ENCODE results near the gene UPK3B.
"Not testable (repeated sequence)": the region's sequence is repeated elsewhere in the genome, so short reads cannot be mapped to it uniquely, and the experiment has no call there.

UPK3B gene

GRCh38 chr7:76492139-76492538 lies 18.2 kb upstream of the UPK3B start:
- not testable (repeated sequence) for DNase-seq (ENCODE audit: low spot score)

DNA sequence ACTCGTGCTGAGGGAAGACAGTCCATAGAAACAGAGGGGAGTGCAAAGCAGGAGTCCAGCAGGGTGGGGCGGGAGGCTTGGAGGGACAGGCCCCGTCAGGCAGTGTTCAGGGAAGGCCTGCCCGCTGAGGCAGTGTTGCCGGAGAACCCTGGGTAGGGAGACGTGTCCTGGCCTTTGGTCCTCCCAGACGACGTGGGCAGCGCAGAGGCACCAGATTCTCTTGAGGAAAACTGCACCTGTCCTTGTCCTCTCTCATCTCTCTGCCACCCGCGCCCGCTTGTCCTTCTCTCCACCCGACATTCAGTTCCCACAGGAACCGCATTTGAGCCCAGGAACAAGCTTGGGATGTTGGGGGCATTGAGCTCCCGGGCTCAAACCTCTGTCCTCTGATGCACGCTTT lies 14.6 kb upstream of the UPK3B start:
- DNase-seq (ENCODE audit: low spot score) = not testable (repeated sequence)

DNA sequence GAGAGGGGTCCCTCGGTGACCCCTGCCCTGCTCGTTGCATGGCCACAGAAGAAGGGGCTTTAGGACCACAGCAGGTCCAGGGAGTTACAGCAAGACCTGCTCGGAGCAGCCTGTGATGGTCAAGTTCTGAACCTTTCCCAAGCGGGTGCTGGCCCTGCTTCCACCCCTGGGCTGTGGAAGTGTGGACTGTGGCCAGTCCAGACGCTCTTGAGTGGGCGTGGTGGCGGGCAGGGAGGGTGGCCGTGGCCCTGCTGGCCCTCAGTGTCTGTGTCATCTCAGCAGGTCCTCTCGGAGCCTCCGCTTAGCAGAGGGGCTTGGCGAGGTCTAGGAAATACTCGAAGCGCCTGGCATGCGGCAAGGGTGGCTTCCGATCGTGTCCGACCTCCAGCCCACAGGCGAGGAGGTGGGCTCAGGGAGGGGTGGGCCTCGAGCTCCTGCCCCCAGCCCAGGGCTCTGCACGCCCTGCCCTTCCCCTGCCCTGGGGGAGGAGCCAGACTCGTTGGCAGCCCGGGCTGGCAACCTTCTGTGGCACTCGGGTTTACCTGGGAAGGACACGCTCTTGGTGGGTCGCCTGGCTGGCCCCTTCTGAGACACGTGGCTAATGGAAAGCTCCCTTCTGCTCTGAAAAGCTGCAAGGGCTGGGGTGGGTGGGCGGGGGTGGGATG lies 12.3 kb upstream of the UPK3B start:
- DNase-seq (ENCODE audit: low spot score) = not testable (repeated sequence)

DNA sequence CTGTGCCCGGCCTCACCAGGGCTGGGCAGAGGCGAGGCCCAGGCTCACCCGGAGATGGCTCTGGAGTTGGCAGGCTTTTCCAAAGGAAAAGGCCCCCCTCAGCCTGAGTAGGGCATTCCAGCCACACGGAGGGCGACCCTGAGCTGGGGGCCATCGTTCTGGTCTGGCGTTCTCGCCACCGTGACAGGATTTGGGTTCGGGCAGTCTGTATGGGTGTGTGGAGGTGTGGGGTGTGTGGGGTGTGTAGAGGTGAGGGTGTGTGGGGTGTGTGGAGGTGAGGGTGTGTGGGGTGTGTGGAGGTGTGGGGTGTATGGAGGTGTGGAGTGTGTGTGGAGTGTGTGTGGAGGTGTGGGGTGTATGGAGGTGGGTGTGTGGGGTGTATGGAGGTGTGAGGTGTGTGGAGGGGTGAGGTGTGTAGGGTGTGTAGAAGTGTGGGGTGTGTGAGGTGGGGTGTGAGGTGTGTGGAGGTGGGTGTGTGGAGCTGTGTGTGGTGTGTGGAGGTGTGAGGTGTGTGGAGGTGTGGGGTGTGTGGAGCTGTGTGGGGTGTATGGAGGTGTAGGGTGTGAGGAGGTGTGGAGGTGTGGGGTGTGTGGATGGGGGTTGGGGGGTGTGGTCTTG lies 11.7 kb upstream of the UPK3B start:
- DNase-seq (ENCODE audit: low spot score) = not testable (repeated sequence)

- DNase-seq (ENCODE audit: low spot score) = not testable (repeated sequence)
Measured at GRCh38 chr7:76499201-76499923, 11.0 kb upstream of the UPK3B start.

DNA sequence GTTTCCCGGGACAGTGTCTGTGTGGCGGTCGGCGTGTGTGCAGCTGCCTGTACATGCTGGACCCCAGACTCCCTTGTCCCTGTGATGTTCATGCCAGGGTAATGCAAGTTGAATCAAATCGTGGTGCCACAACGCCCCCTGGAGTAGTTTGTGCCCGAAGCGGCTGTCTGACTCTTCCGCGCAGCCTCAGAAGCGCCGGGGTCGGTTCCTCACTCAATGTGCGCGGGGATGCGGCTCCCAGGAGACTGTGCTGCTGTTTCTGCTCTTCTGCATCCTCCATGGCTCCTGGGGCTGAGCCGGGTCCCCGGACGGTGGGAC lies 10.5 kb upstream of the UPK3B start:
- DNase-seq (ENCODE audit: low spot score) = not testable (repeated sequence)

DNA sequence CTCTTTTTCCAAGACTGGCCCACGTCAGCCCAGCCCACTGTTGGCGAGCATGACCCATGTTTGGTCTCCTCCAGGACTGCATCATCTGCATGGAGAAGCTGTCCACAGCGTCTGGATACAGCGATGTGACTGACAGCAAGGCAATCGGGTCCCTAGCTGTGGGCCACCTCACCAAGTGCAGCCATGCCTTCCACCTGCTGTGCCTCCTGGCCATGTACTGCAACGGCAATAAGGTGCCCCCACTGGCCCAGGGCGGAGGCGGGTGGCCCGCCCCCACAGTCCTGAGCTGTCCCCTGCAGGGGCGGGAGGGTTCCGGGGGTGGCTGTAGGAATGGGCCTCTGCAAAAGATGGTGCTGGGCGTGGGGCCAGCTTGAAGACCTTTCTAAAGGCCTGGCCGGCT lies 8.1 kb upstream of the UPK3B start:
- DNase-seq (ENCODE audit: low spot score) = not testable (repeated sequence)

DNA sequence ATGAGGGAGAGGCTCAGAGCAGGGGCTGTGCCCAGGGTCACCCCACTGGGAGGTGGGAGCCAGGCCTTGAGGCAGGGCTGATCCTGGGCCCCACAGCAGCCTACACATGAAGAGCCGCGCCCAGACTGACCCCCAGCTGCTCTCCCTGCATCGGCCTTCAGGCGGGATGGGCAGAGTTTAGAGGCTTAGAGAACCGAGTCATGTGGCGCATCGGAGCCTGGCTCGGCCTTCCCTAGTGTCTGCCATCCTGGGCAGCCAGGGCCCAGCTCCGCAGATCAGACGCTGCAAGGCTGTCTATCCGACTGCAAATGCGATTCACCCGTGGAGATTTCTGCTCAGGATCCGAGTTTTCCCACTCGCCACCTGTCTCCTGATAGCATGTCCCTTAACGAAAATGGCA lies 7.5 kb upstream of the UPK3B start:
- not testable (repeated sequence) for DNase-seq (ENCODE audit: low spot score)

GRCh38 chr7:76503244-76503643 lies 7.1 kb upstream of the UPK3B start:
- not testable (repeated sequence) for DNase-seq (ENCODE audit: low spot score)

DNA sequence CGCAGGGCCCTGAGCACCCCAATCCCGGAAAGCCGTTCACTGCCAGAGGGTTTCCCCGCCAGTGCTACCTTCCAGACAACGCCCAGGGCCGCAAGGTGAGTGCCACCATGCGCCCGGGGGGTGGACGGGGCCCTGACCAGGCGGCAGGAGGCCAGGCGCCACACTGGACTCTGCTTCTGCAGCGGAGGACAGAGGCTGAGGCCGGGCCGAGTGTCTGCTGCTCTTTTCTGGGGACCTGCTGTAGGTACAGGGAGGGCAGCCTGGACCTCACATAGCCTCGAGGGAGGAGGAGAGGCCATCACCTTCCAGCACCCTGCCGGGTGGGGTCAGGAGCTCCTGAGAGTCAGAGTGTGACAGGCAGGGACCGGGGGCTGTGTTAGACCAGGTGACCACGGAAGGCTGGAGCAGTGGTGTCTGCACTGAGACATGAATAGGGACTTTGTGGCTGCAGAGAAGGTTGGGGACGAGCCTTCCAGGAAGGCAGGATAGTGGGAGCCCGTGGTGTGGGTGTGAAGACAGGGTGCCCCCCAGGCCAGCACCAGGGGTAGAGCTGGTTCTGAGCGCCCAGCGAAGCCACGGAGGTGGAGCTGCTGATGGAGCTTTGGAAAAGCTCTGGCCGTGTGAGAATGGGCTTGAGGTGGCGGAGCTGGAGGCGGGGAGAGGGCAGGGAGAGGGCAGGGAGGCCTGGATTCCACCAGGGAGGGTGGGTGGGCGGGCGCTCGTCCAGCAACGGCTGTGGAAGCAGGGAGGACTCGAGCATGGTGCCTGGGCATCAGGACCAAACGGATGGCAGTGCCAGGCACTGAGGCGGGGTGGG lies 5.8 kb upstream of the UPK3B start:
- DNase-seq (ENCODE audit: low spot score) = not testable (repeated sequence)

- no peak for DNase-seq (ENCODE audit: low spot score)
Measured at GRCh38 chr7:76505168-76506080, 4.9 kb upstream of the UPK3B start.

GRCh38 chr7:76506081-76506440 lies 4.3 kb upstream of the UPK3B start:
- no peak for DNase-seq (ENCODE audit: low spot score)

DNA sequence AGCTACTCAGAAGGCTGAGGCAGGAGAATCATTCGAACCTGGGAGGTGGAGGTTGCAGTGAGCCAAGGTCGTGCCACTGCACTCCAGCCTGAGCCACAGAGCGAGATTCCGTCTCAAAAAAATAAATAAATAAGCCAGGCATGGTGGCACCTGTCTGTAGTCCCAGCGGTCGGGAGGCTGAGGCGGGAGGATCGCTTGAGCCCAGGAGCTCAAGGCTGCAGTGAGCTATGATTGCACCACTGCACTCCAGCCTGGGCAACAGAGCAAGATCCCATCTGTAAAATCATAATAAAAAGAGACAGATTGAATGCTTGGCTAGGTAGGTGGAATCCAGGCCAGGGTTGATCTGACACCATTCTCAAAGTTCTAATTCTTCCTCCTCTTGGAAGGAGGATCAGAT lies 3.7 kb upstream of the UPK3B start:
- DNase-seq (ENCODE audit: low spot score) = not testable (repeated sequence)

- no peak for DNase-seq (ENCODE audit: low spot score)
Measured at GRCh38 chr7:76507723-76508406, 2.5 kb upstream of the UPK3B start.

DNA sequence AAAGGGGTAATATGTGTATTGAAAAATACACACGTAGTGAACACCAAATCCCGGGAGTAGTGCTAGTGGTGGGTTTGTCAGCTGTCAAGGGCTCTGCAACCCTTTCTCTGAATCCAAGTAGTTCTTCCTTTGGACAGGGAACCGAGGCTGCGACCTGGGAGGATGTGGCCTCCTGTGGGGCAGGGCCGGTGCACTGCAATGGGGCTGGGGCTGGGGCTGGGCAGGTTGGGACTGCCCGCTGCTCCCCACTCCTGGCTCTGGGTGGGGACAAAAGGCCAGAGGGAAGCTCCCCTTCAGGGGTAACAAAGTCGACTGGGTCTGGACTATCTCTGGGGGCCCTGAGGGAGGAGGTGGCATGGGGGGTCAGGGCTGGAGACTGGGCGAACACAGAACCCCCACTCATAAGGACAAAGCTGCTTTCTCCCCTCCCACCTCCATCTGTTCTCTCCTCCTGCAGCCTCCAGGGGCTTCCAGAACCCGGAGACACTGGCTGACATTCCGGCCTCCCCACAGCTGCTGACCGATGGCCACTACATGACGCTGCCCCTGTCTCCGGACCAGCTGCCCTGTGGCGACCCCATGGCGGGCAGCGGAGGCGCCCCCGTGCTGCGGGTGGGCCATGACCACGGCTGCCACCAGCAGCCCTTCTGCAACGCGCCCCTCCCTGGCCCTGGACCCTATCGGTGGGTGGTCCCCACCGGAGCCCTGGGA lies 1.0 kb downstream of the UPK3B start:
- DNase-seq (ENCODE audit: low spot score) = not testable (repeated sequence)

DNA sequence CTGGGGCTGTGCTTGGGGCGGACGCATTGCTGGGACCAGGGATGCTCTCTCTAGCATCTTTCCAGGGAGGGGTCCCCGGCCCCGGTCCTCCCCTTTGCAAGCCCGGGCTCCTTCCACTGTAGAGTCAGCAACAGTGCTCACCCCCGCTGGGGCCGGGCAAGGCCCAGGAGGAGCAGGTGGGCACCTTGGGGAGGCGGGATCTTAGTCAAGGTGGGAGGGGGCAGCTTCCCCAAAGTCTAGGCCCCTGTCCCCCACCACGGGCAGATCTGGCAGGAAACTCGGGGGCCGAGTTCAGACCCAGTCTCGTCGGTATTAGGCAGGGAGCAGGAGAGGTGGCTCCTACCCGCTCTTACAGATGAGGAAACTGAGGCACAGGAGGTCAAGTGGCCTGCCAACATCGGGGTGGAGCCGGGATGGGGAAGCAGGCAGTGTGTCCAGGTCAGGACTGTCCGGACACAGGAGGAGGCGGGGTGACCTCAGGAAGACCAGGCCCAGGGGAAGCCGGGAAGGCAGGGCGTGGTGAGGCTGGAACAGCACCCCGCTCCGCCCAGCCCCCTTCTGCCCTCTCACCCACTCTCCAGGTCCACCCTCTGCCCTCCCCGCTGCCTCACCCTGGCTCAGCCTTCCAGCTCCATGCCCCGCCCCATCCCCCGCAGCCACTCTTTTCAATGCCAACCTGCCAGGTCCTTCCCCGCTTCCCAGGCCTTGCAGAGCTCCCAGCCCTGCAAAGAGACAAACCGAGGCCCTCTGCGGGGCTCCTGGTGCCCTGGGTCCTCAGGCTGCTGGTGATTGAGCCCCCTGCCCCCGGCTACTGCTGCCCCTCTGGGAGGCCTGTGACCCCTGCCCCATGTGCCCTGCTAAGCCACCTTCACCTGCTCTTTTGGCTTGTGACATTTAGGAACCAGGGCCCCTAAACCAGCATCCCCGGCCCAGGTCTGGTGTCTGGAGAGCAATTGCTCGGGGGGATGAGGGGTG lies 1.8 kb downstream of the UPK3B start:
- DNase-seq (ENCODE audit: low spot score) = not testable (repeated sequence)

DNA sequence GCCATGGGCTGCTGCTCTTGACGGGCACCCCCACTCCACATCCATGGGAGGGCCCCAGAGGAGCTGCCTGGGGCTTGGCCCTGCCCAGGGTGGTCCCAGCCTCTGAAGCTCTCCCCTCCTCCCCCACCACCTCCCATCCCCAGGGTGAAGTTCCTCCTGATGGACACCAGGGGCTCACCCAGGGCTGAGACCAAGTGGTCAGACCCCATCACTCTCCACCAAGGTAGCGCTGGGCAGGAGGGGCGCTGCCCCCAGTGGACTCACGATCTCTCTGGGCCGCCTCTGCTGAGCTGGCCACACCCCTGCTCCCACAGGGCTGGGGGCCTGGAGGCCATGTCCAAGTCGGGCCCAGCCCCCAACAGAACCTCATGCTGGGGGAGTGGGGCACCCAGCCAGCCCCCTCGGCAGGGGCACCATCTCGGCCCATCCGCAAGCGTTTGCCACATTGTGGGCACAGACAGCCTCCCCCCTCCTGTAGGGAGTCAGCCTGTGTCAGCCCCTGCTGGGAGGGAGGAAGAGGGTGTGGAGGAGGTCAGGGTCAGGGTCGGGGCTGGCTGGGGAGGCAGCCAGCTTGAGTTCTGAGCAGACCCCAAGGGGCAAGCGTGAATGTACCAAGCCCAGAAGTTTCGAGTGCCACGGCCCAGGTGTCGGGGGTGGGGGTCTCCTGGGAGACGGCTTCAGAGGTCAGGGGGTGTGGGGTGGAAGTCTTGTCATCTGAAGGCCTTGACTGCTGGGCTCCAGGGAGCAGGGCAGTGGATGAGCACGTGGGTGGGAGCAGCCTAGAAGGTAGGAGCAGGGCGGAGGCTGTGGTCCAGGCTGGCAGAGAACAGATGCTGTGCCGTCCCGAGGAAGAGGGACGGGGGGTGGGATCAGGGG lies 2.8 kb downstream of the UPK3B start:
- no peak for DNase-seq (ENCODE audit: low spot score)

All from CD4-positive, alpha-beta T cell treated with Interleukin-15 for 4 hours (primary cell).